Amniotic epithelial cell (primary cell): ENCODE measurements around the gene RAD51AP2.

Experiments used
- DNase-seq: peaks from one replicate; pipeline ENCODE4 v3.0.0-alpha.2; 2010; ENCODE audit warnings: low read depth

Gene RAD51AP2

GRCh38 chr2:17470855-17471641 is 47.2 kb downstream of the RAD51AP2 start:
- DNase-seq: peak; percentile 33

DNA sequence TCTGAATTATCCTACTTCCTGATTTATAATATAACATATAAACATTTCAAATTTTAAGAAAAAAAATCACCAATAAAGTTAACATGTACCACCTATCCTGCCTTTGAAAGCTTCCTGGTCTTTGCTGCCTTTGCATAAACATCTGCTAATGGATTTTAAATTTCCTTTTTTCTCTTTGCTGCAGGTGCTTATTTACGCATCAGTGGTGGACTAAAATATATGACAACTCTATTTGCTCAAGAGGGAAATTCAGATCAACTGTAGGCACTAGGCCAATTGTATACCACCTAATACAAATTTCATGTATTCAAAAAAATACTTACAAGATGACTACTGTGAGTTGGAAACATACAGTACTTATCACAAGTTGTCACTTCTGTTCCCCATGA is 57.2 kb downstream of the RAD51AP2 start:
- no peak for DNase-seq
